ENCODE results near the gene FLVCR2. TPM values are rescaled to one million over a fixed set of nuclear protein-coding genes. Genes with fewer than 3 reads are reported as not detected.

Gene FLVCR2
- total RNA-seq, 1 experiment from 2014 or later = 12.4 TPM

DNA sequence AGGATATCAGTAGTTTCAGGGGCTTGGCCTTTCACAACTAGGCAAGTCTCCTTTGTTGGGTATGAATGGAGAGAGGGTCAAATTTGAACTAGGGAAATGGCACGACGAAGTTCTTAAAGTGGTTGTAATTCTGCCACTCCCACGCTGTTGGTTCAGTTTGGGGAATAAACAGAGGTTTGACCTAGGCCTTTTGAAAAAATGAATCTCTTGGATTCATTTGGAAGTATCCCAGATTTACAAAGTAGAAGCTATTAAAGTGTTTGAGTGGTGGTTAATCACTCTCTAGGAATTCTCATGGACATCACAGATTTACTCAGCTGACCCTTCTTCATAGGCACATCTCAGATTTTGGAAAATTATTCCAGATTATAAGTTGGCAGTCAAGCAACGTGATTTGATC is 41.3 kb upstream of the FLVCR2 start:
- H3K27ac ChIP-seq = peak overlapping the region; percentile 95

DNA sequence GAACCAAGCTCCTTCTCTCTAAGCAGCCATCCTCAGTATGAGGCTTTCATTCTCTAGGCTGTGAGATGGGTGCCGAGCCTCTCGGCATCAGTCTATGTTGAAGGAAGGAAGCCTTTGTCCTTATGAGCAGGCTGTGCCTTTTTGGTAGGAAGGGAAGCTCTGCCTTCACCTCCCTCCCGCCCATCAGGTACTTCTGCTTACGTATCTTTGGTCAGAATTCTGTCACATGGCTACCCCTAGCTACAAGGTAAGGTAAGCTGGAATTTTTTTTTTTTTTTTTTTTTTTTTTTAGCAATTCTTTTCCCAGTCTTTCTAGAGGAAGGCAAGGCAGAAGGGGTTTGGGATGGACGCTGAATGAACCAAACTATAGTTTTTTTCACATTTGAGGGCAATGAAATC is 39.3 kb upstream of the FLVCR2 start:
- Histone ChIP-seq H3K36me3 (ENCODE audit: low read depth) (peaks cover 7% of the 10 kb centered on the region; the same call in 1 of the 2 replicates), H3F3A (ENCODE audit: insufficient read depth, low read depth) (peaks cover 48% of the 10 kb centered on the region), H3K79me2 (ENCODE audit: low read depth) (peaks cover 23% of the 10 kb centered on the region), H3K9me2 (ENCODE audit: insufficient read depth) (0 out of 2 replicates have a peak, but pooled peaks cover 5% of the 10 kb centered on the region), H3K4me3 (no peak overlapping the region), H2AFZ (no peak overlapping the region), H3K4me1 (replicated peaks; ENCODE audit: insufficient read depth) (peaks cover 49% of the 10 kb centered on the region), H4K20me1 (ENCODE audit: insufficient read depth) (no peaks in the 10 kb centered on the region), H3K4me2 (no peak overlapping the region), H3K27me3 (ENCODE audit: insufficient read depth, low read depth) (no peaks in the 10 kb centered on the region), H3K9me3 (ENCODE audit: insufficient read depth, low read depth) (no peaks in the 10 kb centered on the region), H3K27ac (no peak overlapping the region)
- intact Hi-C loops (cut with micrococcal nuclease; ENCODE audit: unreplicated experiment) = no loop called here
- POLR2A ChIA-PET (ENCODE audit: unreplicated experiment) = interaction anchor here (0.5 to 0.6 kb wide), 2 partner anchors 117 to 305 kb away, joined by 3 to 6 read pairs; no protein-coding TSS in a partner anchor
- no peak for DNase-seq
- CTCF ChIA-PET = interaction anchor here (0.6 kb wide), 2 partner anchors 13 to 92 kb away, joined by 3 to 4 read pairs; no protein-coding TSS in a partner anchor
- TF ChIP-seq, protein P1, sequence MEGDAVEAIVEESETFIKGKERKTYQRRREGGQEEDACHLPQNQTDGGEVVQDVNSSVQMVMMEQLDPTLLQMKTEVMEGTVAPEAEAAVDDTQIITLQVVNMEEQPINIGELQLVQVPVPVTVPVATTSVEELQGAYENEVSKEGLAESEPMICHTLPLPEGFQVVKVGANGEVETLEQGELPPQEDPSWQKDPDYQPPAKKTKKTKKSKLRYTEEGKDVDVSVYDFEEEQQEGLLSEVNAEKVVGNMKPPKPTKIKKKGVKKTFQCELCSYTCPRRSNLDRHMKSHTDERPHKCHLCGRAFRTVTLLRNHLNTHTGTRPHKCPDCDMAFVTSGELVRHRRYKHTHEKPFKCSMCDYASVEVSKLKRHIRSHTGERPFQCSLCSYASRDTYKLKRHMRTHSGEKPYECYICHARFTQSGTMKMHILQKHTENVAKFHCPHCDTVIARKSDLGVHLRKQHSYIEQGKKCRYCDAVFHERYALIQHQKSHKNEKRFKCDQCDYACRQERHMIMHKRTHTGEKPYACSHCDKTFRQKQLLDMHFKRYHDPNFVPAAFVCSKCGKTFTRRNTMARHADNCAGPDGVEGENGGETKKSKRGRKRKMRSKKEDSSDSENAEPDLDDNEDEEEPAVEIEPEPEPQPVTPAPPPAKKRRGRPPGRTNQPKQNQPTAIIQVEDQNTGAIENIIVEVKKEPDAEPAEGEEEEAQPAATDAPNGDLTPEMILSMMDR (conservative IDR thresholded peaks at IDR 0.05) = no peak
- no peak for TF ChIP-seq EZH2 (IDR thresholded peaks at IDR 0.05; ENCODE audit: low read depth)
- no TSS peak for BruUV-seq (replicated peaks)

More for the DNA sequence above, 41.3 kb upstream of the FLVCR2 start:
- peaks cover 3% of the 10 kb centered on the region; the same call in 1 of the 2 replicates for H3K9me3 ChIP-seq (ENCODE audit: insufficient read depth, low read depth)
- ChIA-PET CTCF (no interaction called here), POLR2A (ENCODE audit: unreplicated experiment) (no interaction called here)
- peaks cover 18% of the 10 kb centered on the region for H3K36me3 ChIP-seq (ENCODE audit: low read depth)
- no peak overlapping the region for H3K4me3 ChIP-seq
- intact Hi-C loops (cut with micrococcal nuclease; ENCODE audit: unreplicated experiment) = loop anchor here (2.0 kb wide), 1 partner anchor 18 kb away; no protein-coding TSS in a partner anchor
- no peaks in the 10 kb centered on the region for H3K27me3 ChIP-seq (ENCODE audit: insufficient read depth, low read depth)
- no TSS peak for BruUV-seq (replicated peaks)
- H3K79me2 ChIP-seq (ENCODE audit: low read depth) = peaks cover 41% of the 10 kb centered on the region
- H4K20me1 ChIP-seq (ENCODE audit: insufficient read depth) = no peaks in the 10 kb centered on the region
- DNase-seq = no peak
- H3K4me1 ChIP-seq (replicated peaks; ENCODE audit: insufficient read depth) = peaks cover 45% of the 10 kb centered on the region
- H3K9me2 ChIP-seq (ENCODE audit: insufficient read depth) = 0 out of 2 replicates have a peak, but pooled peaks cover 5% of the 10 kb centered on the region
- H3K4me2 ChIP-seq = peak overlapping the region; percentile 27
- no peak overlapping the region for H2AFZ ChIP-seq
- TF ChIP-seq EZH2 (IDR thresholded peaks at IDR 0.05; ENCODE audit: low read depth) = no peak
- TF ChIP-seq, protein P1 (conservative IDR thresholded peaks at IDR 0.05) = no peak
- H3F3A ChIP-seq (ENCODE audit: insufficient read depth, low read depth) = peaks cover 40% of the 10 kb centered on the region

DNA sequence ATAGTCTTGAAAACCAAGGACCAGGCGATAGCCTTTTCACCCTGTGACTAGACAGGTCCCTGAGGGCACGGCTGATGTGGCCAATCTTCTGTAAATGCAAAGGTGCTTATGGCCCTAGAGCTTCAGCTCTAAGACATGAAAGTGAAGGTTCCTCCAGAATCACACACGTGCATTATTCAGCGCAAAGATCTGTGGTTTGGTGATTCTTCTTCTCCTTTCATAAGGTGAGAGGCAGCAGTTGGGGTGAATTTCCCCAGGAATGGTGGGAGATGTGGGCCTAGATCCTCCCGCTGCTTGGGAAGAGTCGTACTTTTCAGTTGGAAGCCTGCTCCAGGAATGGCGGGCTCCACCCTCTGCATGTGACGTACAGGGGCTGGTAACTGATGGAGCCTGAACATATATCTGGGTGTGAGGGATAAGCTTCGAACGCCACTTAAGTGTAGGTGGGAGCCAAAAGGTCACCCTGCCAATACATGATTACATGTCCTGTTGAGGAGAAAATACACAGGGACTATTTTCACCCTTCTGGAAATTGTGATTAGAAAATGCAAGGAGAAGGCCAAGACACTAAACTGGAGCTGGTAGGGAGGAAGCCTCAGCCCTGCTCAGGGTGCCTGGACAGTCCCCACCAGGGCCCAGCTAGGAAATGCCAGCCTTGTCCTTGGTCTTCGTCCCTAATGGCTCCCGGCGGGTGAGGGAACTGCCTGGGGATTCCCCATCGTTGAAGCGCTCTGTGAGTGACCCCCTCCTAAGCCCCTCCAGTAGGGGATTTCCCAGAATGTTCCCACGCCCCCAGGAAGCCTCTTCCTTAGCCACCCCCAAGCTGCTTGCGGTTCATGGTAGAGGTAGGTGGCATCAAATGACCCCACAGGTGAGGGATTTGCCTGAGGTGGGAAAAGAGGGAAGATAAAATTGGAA is 38.6 kb upstream of the FLVCR2 start:
- H3K9me3 ChIP-seq (ENCODE audit: insufficient read depth, low read depth) = no peaks in the 10 kb centered on the region
- no peaks in the 10 kb centered on the region for H3K27me3 ChIP-seq (ENCODE audit: insufficient read depth, low read depth)
- no TSS peak for BruUV-seq (replicated peaks)
- H3K4me1 ChIP-seq (replicated peaks; ENCODE audit: insufficient read depth) = peaks cover 42% of the 10 kb centered on the region
- ChIA-PET POLR2A (ENCODE audit: unreplicated experiment) (interaction anchor here (0.5 to 0.6 kb wide), 2 partner anchors 116 to 306 kb away, joined by 3 to 6 read pairs; no protein-coding TSS in a partner anchor), CTCF (interaction anchor here (0.6 kb wide), 1 partner anchor 92 kb away, joined by 4 read pairs; no protein-coding TSS in a partner anchor)
- intact Hi-C loops (cut with micrococcal nuclease; ENCODE audit: unreplicated experiment) = no loop called here
- H3K36me3 ChIP-seq (ENCODE audit: low read depth) = peaks cover 7% of the 10 kb centered on the region; the same call in 1 of the 2 replicates
- H3K4me2 ChIP-seq = no peak overlapping the region
- H3K9me2 ChIP-seq (ENCODE audit: insufficient read depth) = 0 out of 2 replicates have a peak, but pooled peaks cover 5% of the 10 kb centered on the region
- peaks cover 41% of the 10 kb centered on the region for H3F3A ChIP-seq (ENCODE audit: insufficient read depth, low read depth)
- H3K4me3 ChIP-seq = no peak overlapping the region
- H3K79me2 ChIP-seq (ENCODE audit: low read depth) = peaks cover 16% of the 10 kb centered on the region
- TF ChIP-seq EZH2 (IDR thresholded peaks at IDR 0.05; ENCODE audit: low read depth) = no peak
- TF ChIP-seq, protein P1 (conservative IDR thresholded peaks at IDR 0.05) = no peak
- no peak for DNase-seq
- H3K27ac ChIP-seq = no peak overlapping the region
- H4K20me1 ChIP-seq (ENCODE audit: insufficient read depth) = no peaks in the 10 kb centered on the region
- H2AFZ ChIP-seq = no peak overlapping the region

Data from PC-9 (cell line).